Gastroesophageal sphincter (tissue), 4 donors: Measurements from ENCODE around the gene TIGD7. TPM values are rescaled to one million over a fixed set of nuclear protein-coding genes. Genes with fewer than 3 reads are reported as not detected.

Source experiments
- ATAC-seq: fragments of 150-250 bp; one replicate; pipeline ENCODE4 v1.9.1; 2016; ENCODE audit warnings: mild to moderate bottlenecking, moderate library complexity
- H3K27ac ChIP-seq, 4 donors: fragments of 200-600 bp; sonication (generic) in 3 of 4; 1 replicate in 3 of 4; 2 replicates in 1 of 4; pipeline ENCODE4 v1.5.1; 2016 to 2019
- H3K27me3 ChIP-seq: fragments of 200-600 bp; sonication (generic); one replicate; pipeline ENCODE4 v1.5.1; 2019
- H3K36me3 ChIP-seq, 2 donors: fragments of 200-600 bp; sonication (generic); one replicate each; pipeline ENCODE4 v1.5.1; 2019; ENCODE audit warnings: control low read depth in 1 of 2
- H3K4me1 ChIP-seq, 3 donors: fragments of 200-600 bp; sonication (generic); 1 replicate in 2 of 3; 2 replicates in 1 of 3; pipeline ENCODE4 v1.5.1; 2016 to 2019; ENCODE audit warnings: control low read depth in 2 of 3
- H3K4me3 ChIP-seq, 2 donors: fragments of 200-600 bp; sonication (generic); one replicate each; pipeline ENCODE4 v1.5.1; 2019; ENCODE audit warnings: mild to moderate bottlenecking in 1 of 2, moderate library complexity in 1 of 2
- H3K9me3 ChIP-seq, 3 donors: fragments of 200-600 bp; sonication (generic); one replicate each; pipeline ENCODE4 v1.5.1; 2017 to 2019; ENCODE audit warnings: control low read depth in 2 of 3
- EP300 ChIP-seq: sonication (generic); formaldehyde crosslinking; IDR thresholded peaks from one replicate; pipeline ENCODE4 v1.6.1; 2017; ENCODE audit warnings: antibody characterized with exemption, mild to moderate bottlenecking
- POLR2A ChIP-seq, 2 donors: fragments of 450-650 bp; IDR thresholded peaks; one replicate each; pipeline ENCODE4 v1.6.1; 2017; ENCODE audit warnings: antibody characterized with exemption in 2 of 2, mild to moderate bottlenecking in 2 of 2, moderate library complexity in 1 of 2
- POLR2AphosphoS5 ChIP-seq: sonication (generic); formaldehyde crosslinking; IDR thresholded peaks from one replicate; pipeline ENCODE4 v1.6.1; 2017; ENCODE audit warnings: antibody characterized with exemption
- WGBS, 2 donors: methylation state at CpG; one replicate each; pipeline ENCODE4 v1.1.5; 2018; ENCODE audit warnings: low coverage in 1 of 2; 5-methylcytosine and 5-hydroxymethylcytosine counted together
- total RNA-seq, 4 donors: library from RNA; depleted of rRNA; stranded (reverse); fragments of >200 nt; gene quantifications; one replicate each; pipeline ENCODE4 v1.1.0, GENCODE V29; 2016
- TF ChIP-seq, protein P1 (sequence below), 4 experiments: fragments of 200-600 bp in 2 of 4; fragments of 450-650 bp in 2 of 4; sonication (generic) in 1 of 4; IDR thresholded peaks; one replicate each; pipeline ENCODE4 v1.5.1; 2017 to 2019; ENCODE audit warnings: antibody characterized with exemption in 4 of 4, mild to moderate bottlenecking in 2 of 4, moderate library complexity in 2 of 4

Gene TIGD7
- total RNA-seq, 4 donors from 2014 or later = 4.4 to 8.3 (median 6.2) TPM

GRCh38 chr16:3256146-3256865 is 48.9 kb downstream of the TIGD7 start, which contains the start of gene MEFV:
TSS of gene MEFV (minus strand) at chr16:3256633. CDS start at chr16:3256587, 46 bp downstream.
- no peaks in the 10 kb centered on the region for H3K36me3 ChIP-seq
- peak within 1 kb of the TSS in 1 of 2 donors; percentile 11 for H3K4me3 ChIP-seq
- WGBS, 2 donors = 79% methylated on average over 5 of the region's 14 CpGs; no CpG with 5 or more reads in 1 of the 2 donors
- H3K27ac ChIP-seq = no peak within 1 kb of the TSS
- H3K4me1 ChIP-seq = no peaks in the 10 kb centered on the region
- H3K9me3 ChIP-seq = no peaks in the 10 kb centered on the region
- TF ChIP-seq, protein P1, sequence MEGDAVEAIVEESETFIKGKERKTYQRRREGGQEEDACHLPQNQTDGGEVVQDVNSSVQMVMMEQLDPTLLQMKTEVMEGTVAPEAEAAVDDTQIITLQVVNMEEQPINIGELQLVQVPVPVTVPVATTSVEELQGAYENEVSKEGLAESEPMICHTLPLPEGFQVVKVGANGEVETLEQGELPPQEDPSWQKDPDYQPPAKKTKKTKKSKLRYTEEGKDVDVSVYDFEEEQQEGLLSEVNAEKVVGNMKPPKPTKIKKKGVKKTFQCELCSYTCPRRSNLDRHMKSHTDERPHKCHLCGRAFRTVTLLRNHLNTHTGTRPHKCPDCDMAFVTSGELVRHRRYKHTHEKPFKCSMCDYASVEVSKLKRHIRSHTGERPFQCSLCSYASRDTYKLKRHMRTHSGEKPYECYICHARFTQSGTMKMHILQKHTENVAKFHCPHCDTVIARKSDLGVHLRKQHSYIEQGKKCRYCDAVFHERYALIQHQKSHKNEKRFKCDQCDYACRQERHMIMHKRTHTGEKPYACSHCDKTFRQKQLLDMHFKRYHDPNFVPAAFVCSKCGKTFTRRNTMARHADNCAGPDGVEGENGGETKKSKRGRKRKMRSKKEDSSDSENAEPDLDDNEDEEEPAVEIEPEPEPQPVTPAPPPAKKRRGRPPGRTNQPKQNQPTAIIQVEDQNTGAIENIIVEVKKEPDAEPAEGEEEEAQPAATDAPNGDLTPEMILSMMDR (IDR thresholded peaks at IDR 0.05) = no peak
- TF ChIP-seq POLR2A (IDR thresholded peaks at IDR 0.05) (no peak), POLR2AphosphoS5 (no peak)
- H3K27me3 ChIP-seq = peaks cover 30% of the 10 kb centered on the region
- ATAC-seq = peak; percentile 40

GRCh38 chr16:3254309-3254708 is 50.9 kb downstream of the TIGD7 start:
- H3K27ac ChIP-seq = no peak overlapping the region
- H3K36me3 ChIP-seq = no peaks in the 10 kb centered on the region
- no peaks in the 10 kb centered on the region for H3K9me3 ChIP-seq
- TF ChIP-seq, protein P1 (IDR thresholded peaks at IDR 0.05) = no peak
- TF ChIP-seq EP300 (no peak), POLR2A (IDR thresholded peaks at IDR 0.05) (no peak), POLR2AphosphoS5 (no peak)
- no peak overlapping the region for H3K4me3 ChIP-seq
- peaks cover 41% of the 10 kb centered on the region for H3K27me3 ChIP-seq
- no peak for ATAC-seq
- 60% methylated on average over 1 of the region's 35 CpGs; no CpG with 5 or more reads in 1 of the 2 donors for WGBS, 2 donors
- H3K4me1 ChIP-seq = no peaks in the 10 kb centered on the region

DNA sequence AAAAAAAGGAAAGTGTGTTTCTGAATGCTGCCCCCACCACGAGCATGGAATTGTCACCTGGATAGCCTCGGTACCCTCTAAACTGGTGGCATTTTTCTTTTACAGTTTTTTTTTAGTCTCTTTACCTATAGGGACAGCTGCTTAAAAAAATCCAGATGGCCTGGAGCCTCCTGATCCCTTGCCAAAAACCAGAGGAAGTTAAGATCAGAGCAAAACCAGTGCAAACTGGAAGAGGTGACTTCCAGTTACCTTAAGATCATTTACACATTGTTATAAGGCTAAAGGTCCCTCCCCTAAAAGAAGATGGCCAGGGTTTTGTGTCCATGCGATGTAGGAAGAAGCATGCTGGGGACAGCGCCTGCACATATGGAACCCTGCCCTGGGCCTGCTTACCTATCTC is 52.3 kb downstream of the TIGD7 start:
- Histone ChIP-seq H3K4me1 (no peaks in the 10 kb centered on the region), H3K4me3 (no peak overlapping the region), H3K36me3 (no peaks in the 10 kb centered on the region), H3K27me3 (peaks cover 51% of the 10 kb centered on the region), H3K9me3 (no peaks in the 10 kb centered on the region), H3K27ac (no peak overlapping the region)
- 54 to 57% methylated on average over 2 to 3 of the region's 4 CpGs for WGBS, 2 donors
- no peak for TF ChIP-seq POLR2AphosphoS5
- TF ChIP-seq EP300 = no peak
- TF ChIP-seq, protein P1 (IDR thresholded peaks at IDR 0.05) = no peak
- TF ChIP-seq POLR2A (IDR thresholded peaks at IDR 0.05) = no peak
- ATAC-seq = no peak

DNA sequence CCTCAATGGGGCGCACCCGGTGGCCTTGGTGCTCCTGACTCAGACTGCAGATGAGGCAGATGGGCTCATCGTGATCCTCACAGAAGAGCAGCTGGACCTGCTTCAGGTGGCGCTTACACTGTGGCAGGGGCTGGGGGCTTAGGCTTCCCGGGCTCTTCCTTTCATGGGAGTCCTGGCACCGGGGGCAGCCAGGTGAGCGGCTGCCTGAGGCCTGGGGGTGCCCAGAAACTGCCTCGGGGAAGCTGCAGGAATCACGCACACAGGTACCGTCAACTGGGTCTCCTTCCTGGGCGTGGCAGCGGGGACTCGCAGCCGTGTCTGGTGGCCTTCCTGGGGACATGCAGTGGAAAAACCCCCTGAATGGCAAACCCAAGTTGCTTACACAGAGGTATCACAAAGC is 55.8 kb downstream of the TIGD7 start:
- no CpG with 5 or more reads among the region's 14 CpGs for WGBS, 2 donors
- H3K4me1 ChIP-seq = no peaks in the 10 kb centered on the region
- H3K4me3 ChIP-seq = no peak overlapping the region
- no peak overlapping the region for H3K27ac ChIP-seq
- no peak for ATAC-seq
- TF ChIP-seq, protein P1 (IDR thresholded peaks at IDR 0.05) = no peak
- TF ChIP-seq POLR2AphosphoS5 (no peak), POLR2A (IDR thresholded peaks at IDR 0.05) (no peak), EP300 (no peak)
- no peaks in the 10 kb centered on the region for H3K36me3 ChIP-seq
- no peaks in the 10 kb centered on the region for H3K9me3 ChIP-seq
- peaks cover 29% of the 10 kb centered on the region for H3K27me3 ChIP-seq

DNA sequence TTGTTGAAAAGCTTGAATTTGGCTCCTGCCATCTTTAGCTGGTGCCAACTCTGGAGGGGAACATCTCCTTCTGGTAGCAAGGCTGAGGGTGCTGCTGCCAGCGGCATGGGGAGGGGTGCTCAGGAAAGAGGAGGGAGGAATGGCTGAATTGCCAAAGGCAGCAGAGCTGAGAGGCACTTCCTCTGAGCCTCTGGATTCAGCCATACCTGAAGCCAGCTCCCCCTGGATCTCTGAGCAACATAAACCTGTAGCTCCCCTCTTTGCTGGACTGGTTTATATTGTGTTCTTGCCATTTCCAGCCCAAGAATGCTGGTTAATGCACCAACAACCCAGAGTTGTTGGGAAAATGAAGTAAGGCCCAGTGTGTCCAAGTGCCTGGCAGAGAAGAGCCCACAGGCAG is 56.2 kb downstream of the TIGD7 start:
- Histone ChIP-seq H3K4me3 (no peak overlapping the region), H3K4me1 (no peaks in the 10 kb centered on the region), H3K27ac (no peak overlapping the region), H3K9me3 (no peaks in the 10 kb centered on the region), H3K27me3 (peaks cover 29% of the 10 kb centered on the region), H3K36me3 (no peaks in the 10 kb centered on the region)
- TF ChIP-seq POLR2AphosphoS5 = no peak
- no peak for TF ChIP-seq POLR2A (IDR thresholded peaks at IDR 0.05)
- TF ChIP-seq, protein P1 (IDR thresholded peaks at IDR 0.05) = no peak
- no peak for TF ChIP-seq EP300
- no CpG with 5 or more reads among the region's 1 CpG for WGBS, 2 donors
- no peak for ATAC-seq
